ENCODE data around the gene PLEKHS1.

DNA sequence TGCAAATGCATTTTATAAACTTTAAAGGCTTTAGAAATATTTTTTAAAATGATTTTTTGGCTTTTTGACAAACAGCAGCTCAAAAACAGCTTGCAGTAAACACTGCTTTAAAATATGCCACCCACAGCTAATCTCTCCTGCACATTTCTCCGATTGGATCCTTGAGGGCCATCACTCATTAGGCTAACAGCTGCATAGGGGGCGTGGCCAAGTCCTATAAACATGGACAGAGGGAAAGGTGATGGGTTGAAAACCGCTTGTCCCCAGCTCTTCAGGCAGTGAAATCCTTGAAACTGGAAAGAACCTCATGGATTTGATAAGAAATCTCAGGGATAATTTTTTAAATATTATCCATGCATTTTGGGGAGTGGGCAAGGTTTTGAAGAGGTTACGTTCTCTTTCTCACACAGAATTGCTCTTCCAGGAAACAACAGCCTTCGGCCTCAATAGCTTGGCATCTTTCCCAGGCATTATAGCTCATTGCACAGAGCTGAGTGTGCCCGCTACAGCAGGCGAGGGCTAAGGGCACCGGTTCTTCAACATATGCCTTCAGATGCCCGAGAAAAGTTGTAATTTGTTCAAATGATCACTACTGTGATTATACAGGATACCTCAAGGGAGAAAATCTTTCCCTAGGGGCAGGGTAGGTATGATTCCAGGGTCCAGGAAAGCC, 1.7 kb downstream of the PLEKHS1 start:
- TF ChIP-seq POLR2A (IDR thresholded peaks at IDR 0.05) (no peak), EP300 (IDR thresholded peaks at IDR 0.05) (no peak)

Data from gastroesophageal sphincter (tissue), 2 donors.